HFF-Myc (cell line): ENCODE data around the gene CLIP3.

Source experiments
- DNase-seq: peaks from one replicate; pipeline ENCODE4 v3.0.0-alpha.2; 2011; ENCODE audit warnings: low read depth; ENCODE audit errors: extremely low read depth
- H3K4me3 ChIP-seq: replicated peaks from 2 replicates; pipeline ENCODE4 v1.5.1; 2011; ENCODE audit warnings: low read depth, mild to moderate bottlenecking, control low read depth, low read length
- CTCF ChIP-seq: IDR thresholded peaks from 2 replicates; pipeline ENCODE4 v1.5.1; 2012; ENCODE audit warnings: mild to moderate bottlenecking, low read depth, low read length, control low read depth; ENCODE audit errors: missing control alignments

The CLIP3 gene

DNA sequence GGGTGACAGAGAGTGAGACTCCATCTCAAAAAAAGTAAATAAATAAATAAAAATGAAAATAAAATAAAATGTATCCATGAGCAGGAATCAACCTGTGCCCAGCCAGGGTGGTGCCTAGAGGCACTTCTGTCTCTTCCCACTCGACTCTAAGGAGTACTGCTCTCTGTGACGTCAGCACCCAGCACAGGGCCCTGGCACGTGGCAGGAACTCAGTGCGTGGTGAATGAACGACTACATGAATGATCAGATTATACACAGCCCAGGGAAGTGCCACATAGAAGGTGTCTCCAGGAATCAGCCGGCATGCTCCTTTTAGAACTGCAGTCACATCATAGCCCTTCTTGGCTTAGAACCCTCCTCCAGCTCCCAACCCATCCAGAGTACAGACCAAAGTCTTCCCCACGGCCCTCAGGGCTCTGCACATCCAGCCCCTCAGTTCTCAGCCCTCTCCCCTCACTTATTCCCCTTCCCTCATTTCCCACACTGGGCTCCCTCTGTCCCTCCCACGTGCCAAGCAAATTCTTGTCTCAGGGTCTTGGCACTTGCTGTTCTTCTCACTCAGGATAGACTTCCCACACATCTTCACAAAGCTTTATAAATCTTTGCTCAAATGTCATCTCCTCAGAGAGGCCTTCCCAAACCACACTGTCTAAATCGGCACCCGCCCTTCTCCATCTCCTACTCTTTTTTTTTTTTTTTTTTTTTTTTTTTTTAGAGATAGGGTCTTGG is 4.2 kb downstream of the CLIP3 start:
- no peak for TF ChIP-seq CTCF
- H3K4me3 ChIP-seq: no peak overlapping the region
- DNase-seq: no peak

DNA sequence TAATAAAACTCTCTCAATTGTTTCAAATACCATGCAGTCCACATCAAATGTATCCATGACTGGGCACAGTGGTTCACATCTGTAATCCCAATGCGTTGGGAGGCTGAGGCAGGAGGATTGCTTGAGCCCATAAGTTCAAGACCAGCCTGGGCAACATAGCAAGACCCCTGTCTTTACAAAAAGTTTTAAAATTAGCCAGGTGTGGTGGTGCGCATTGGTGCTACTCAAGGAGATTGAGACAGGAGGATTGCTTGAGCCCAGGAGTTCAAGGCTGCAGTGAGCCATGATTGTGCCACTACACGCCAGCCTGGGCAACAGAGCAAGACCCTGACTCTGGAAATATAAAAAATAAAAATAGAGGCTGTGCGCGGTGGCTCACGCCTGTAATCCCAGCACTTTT is 5.0 kb downstream of the CLIP3 start:
- no peak for TF ChIP-seq CTCF
- H3K4me3 ChIP-seq: no peak overlapping the region
- DNase-seq: no peak

GRCh38 chr19:36026091-36026876 is 6.4 kb downstream of the CLIP3 start:
- TF ChIP-seq CTCF: no peak
- H3K4me3 ChIP-seq: no peak overlapping the region
- DNase-seq: no peak

GRCh38 chr19:36025541-36025940 is 7.1 kb downstream of the CLIP3 start:
- no peak for TF ChIP-seq CTCF
- H3K4me3 ChIP-seq: no peak overlapping the region
- no peak for DNase-seq

- DNase-seq: no peak
- no peak for TF ChIP-seq CTCF
- H3K4me3 ChIP-seq: no peak overlapping the region
Observed at GRCh38 chr19:36023432-36023831, 9.2 kb downstream of the CLIP3 start.

DNA sequence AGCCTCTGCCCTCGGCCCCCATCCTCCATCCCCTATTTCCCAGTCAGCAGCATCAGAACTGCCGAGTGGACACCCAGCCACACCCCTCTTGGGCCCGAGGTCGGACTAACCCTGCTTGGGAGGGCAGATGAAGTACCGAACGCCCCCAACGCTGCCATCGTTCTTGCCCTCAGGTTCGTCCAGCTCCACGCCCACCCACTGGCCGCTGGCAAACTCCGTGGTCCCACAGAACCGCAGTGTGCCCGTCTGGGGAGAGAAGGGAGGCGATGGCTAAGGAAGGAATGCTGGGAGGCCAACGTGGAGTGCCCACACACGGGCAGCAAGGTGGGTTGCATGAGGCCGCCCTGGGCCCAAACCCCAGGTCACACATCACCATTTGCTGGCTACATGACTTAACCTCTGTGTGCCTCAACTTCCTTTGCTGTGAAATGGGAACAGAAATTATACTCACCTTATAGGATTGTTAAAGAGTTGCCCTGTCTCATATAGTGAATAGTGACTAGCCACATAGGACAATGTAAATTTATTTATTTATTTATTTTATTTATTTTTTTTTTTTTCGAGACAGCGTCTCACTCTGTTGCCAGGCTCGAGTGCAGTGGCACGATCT is 13.5 kb downstream of the CLIP3 start:
- no peak for DNase-seq
- no peak for TF ChIP-seq CTCF

More for the DNA sequence above, 13.5 kb downstream of the CLIP3 start:
- no peak overlapping the region for H3K4me3 ChIP-seq
